HCT116 (cell line): ENCODE measurements around the gene GPR12.

Source experiments
- CEBPB ChIP-seq: IDR thresholded peaks from 2 replicates; pipeline ENCODE4 v1.6.1; 2012; ENCODE audit warnings: low read depth
- CTCF ChIP-seq, 3 experiments: fragments of 200-600 bp in 1 of 3; sonication (generic) in 1 of 3; IDR thresholded peaks in 2 of 3; conservative IDR thresholded peaks in 1 of 3; 2 replicates each; pipeline ENCODE4 v1.5.1; 2012 to 2017; ENCODE audit warnings: low read depth in 2 of 3, low read length in 2 of 3, antibody characterized with exemption in 1 of 3, borderline replicate concordance in 1 of 3, control low read depth in 1 of 3, mild to moderate bottlenecking in 1 of 3, mixed read lengths in 1 of 3, mixed run types in 1 of 3, moderate library complexity in 1 of 3; ENCODE audit not compliant: insufficient read depth in 1 of 3
- EZH2 ChIP-seq: fragments of 200-600 bp; sonication (generic); IDR thresholded peaks from 2 replicates; pipeline ENCODE4 v1.6.1; 2017; ENCODE audit warnings: antibody characterized with exemption, mixed run types
- EZH2phosphoT487 ChIP-seq: fragments of 200-600 bp; IDR thresholded peaks from 2 replicates; pipeline ENCODE4 v1.6.1; 2018; ENCODE audit warnings: antibody characterized with exemption, borderline replicate concordance
- FOSL1 ChIP-seq: IDR thresholded peaks from 2 replicates; pipeline ENCODE4 v1.6.1; 2012; ENCODE audit warnings: low read depth
- JUND ChIP-seq: IDR thresholded peaks from 2 replicates; pipeline ENCODE4 v1.6.1; 2012
- POLR2A ChIP-seq: IDR thresholded peaks from 2 replicates; pipeline ENCODE4 v1.7.0; 2011; ENCODE audit warnings: borderline replicate concordance; ENCODE audit not compliant: insufficient read depth, insufficient read length; ENCODE audit errors: extremely low read depth
- POLR2AphosphoS5 ChIP-seq: IDR thresholded peaks from 2 replicates; pipeline ENCODE4 v1.6.1; 2011; ENCODE audit warnings: mild to moderate bottlenecking, low read depth, low read length, moderate library complexity
- RAD21 ChIP-seq: IDR thresholded peaks from 2 replicates; pipeline ENCODE4 v1.6.1; 2012; ENCODE audit warnings: low read depth, mild to moderate bottlenecking
- SIN3A ChIP-seq: IDR thresholded peaks from 2 replicates; pipeline ENCODE4 v1.6.1; 2012; ENCODE audit warnings: low read depth
- SP1 ChIP-seq: IDR thresholded peaks from 2 replicates; pipeline ENCODE4 v1.6.1; 2012; ENCODE audit warnings: low read depth
- YY1 ChIP-seq: IDR thresholded peaks from 2 replicates; pipeline ENCODE4 v1.6.1; 2011; ENCODE audit warnings: low read length, low read depth, moderate library complexity, mild to moderate bottlenecking; ENCODE audit not compliant: insufficient replicate concordance; ENCODE audit errors: extremely low read depth
- ZFX ChIP-seq: fragments of 450-650 bp; IDR thresholded peaks from 2 replicates; pipeline ENCODE4 v1.6.1; 2017
- ZNF274 ChIP-seq: fragments of 200-500 bp; sonication (Bioruptor generic); IDR thresholded peaks from 2 replicates; pipeline ENCODE4 v1.6.1; 2014; ENCODE audit warnings: mild to moderate bottlenecking, low read depth, low read length, inconsistent platforms

GRCh38 chr13:26742691-26743358, 17.8 kb downstream of the GPR12 start:
- no peak for TF ChIP-seq SIN3A
- no peak for TF ChIP-seq ZNF274
- TF ChIP-seq POLR2AphosphoS5 = no peak
- no peak for TF ChIP-seq ZFX
- no peak for TF ChIP-seq CTCF (IDR thresholded peaks at IDR 0.05 in 2 of 3, conservative IDR thresholded peaks at IDR 0.05 in 1 of 3; ENCODE audit: borderline replicate concordance in 1 of 3, insufficient read depth in 1 of 3, low read depth in 2 of 3, low read length in 2 of 3)
- no peak for TF ChIP-seq POLR2A
- TF ChIP-seq EZH2 = no peak
- no peak for TF ChIP-seq FOSL1
- TF ChIP-seq CEBPB = no peak
- no peak for TF ChIP-seq EZH2phosphoT487
- no peak for TF ChIP-seq YY1
- no peak for TF ChIP-seq JUND
- no peak for TF ChIP-seq RAD21
- TF ChIP-seq SP1 = no peak
